Common myeloid progenitor, CD34-positive (primary cell): ENCODE measurements around the gene NALCN.
A peak's percentile ranks its signal among the peaks of the same experiment; 100 is the strongest.

Source experiments
- CTCF ChIA-PET: fragments of 350-600 bp; sonication (Branson Sonifier 250); formaldehyde crosslinking; loops from one replicate; lab custom pipeline; 2021; ENCODE audit warnings: antibody characterized with exemption; lab: Charles Lee
- POLR2A ChIA-PET: fragments of 350-600 bp; sonication (Branson Sonifier 250); formaldehyde crosslinking; loops from one replicate; lab custom pipeline; 2021; ENCODE audit warnings: antibody characterized with exemption; lab: Charles Lee
- DNase-seq, 3 donors: peaks; one replicate each; pipeline versions ENCODE4 v3.0.0 to v3.0.0-alpha.2; 2013
- H3K27ac ChIP-seq, 2 experiments: 1 replicate in 1 of 2; 2 replicates in 1 of 2; pipeline ENCODE4 v1.7.0; 2013; ENCODE audit warnings: inconsistent platforms in 2 of 2, low read length in 2 of 2, mild to moderate bottlenecking in 2 of 2, low read depth in 1 of 2, moderate library complexity in 1 of 2; ENCODE audit not compliant: severe bottlenecking in 2 of 2, insufficient read depth in 1 of 2, poor library complexity in 1 of 2
- H3K27me3 ChIP-seq, 5 experiments: replicated peaks in 2 of 5; 1 replicate in 3 of 5; 2 replicates in 2 of 5; pipeline versions ENCODE4 v1.6.1 to v1.7.0; 2013; ENCODE audit warnings: low read length in 4 of 5, mild to moderate bottlenecking in 2 of 5, moderate library complexity in 2 of 5, inconsistent platforms in 1 of 5; ENCODE audit not compliant: insufficient read depth in 5 of 5, control insufficient read depth in 4 of 5
- H3K36me3 ChIP-seq, 4 experiments: 1 replicate in 2 of 4; 2 replicates in 2 of 4; pipeline versions ENCODE4 v1.6.1 to v1.7.0; 2013; ENCODE audit warnings: low read length in 3 of 4, control low read depth in 1 of 4, mild to moderate bottlenecking in 1 of 4; ENCODE audit not compliant: control insufficient read depth in 4 of 4, insufficient read depth in 4 of 4
- H3K4me1 ChIP-seq, 4 experiments: 1 replicate in 3 of 4; 2 replicates in 1 of 4; pipeline versions ENCODE4 v1.6.1 to v1.7.1; 2013; ENCODE audit warnings: low read length in 3 of 4, mild to moderate bottlenecking in 3 of 4, control low read depth in 1 of 4, inconsistent platforms in 1 of 4, moderate library complexity in 1 of 4; ENCODE audit not compliant: control insufficient read depth in 4 of 4, insufficient read depth in 4 of 4; ENCODE audit errors: control extremely low read depth in 1 of 4
- H3K4me3 ChIP-seq, 7 experiments: 1 replicate in 4 of 7; 2 replicates in 3 of 7; pipeline versions ENCODE4 v1.5.1 to v1.7.0; 2013; ENCODE audit warnings: mild to moderate bottlenecking in 7 of 7, low read length in 6 of 7, moderate library complexity in 6 of 7, inconsistent platforms in 2 of 7, low read depth in 2 of 7, control low read depth in 1 of 7; ENCODE audit not compliant: insufficient read depth in 4 of 7, control insufficient read depth in 1 of 7; ENCODE audit errors: extremely low read depth in 1 of 7
- H3K9me3 ChIP-seq, 5 experiments: 1 replicate in 4 of 5; 2 replicates in 1 of 5; pipeline versions ENCODE4 v1.6.1 to v1.7.1; 2013; ENCODE audit warnings: low read length in 4 of 5, mild to moderate bottlenecking in 2 of 5, inconsistent platforms in 1 of 5, low read depth in 1 of 5, moderate library complexity in 1 of 5; ENCODE audit not compliant: control insufficient read depth in 4 of 5, insufficient read depth in 2 of 5; ENCODE audit errors: control extremely low read depth in 1 of 5
- WGBS: methylation state at CpG from one replicate; pipeline ENCODE4 v1.1.5; 2013; ENCODE audit not compliant: insufficient coverage; 5-methylcytosine and 5-hydroxymethylcytosine counted together

NALCN gene

DNA sequence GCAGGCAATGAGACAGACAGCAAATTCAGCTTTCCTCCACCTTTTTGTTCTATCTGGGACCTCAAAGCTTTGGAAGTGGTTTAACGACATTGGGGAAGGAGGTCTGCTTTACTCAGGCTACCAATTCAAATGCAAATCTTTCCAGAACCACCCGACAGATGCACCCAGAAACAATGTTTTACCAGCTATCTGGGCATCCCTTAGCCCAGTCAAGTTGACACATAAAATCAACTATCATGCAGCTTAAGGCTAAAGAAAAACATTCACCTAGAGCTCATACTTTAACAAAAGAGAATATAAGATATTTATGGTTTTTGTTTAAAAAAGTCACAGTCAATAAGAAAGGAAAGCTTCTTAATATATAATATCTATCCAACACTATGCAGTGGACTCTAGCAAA, 246.0 kb downstream of the NALCN start:
- no peak overlapping the region for H3K4me3 ChIP-seq
- no peak overlapping the region for H3K27ac ChIP-seq
- ChIA-PET CTCF (no interaction called here), POLR2A (no interaction called here)
- DNase-seq = no peak
- H3K4me1 ChIP-seq = no peaks in the 10 kb centered on the region
- no peaks in the 10 kb centered on the region for H3K36me3 ChIP-seq
- no peaks in the 10 kb centered on the region for H3K27me3 ChIP-seq
- WGBS = 50% methylated on average over 1 of the region's 2 CpGs
- no peaks in the 10 kb centered on the region for H3K9me3 ChIP-seq

- no peaks in the 10 kb centered on the region for H3K9me3 ChIP-seq
- no peak for DNase-seq
- H3K36me3 ChIP-seq = no peaks in the 10 kb centered on the region
- ChIA-PET POLR2A (no interaction called here), CTCF (interaction anchor here (0.5 kb wide), 1 partner anchor 1565 kb away, joined by 3 read pairs; no protein-coding TSS in a partner anchor)
- no peaks in the 10 kb centered on the region for H3K4me1 ChIP-seq
- peaks cover 3 to 22% (median 7%) of the 10 kb centered on the region in 5 experiments for H3K27me3 ChIP-seq
- H3K4me3 ChIP-seq = no peak overlapping the region
- no peak overlapping the region for H3K27ac ChIP-seq
- 0% methylated on average over 1 of the region's 1 CpG for WGBS
Measured at GRCh38 chr13:101157261-101157660, 259.0 kb downstream of the NALCN start.

DNA sequence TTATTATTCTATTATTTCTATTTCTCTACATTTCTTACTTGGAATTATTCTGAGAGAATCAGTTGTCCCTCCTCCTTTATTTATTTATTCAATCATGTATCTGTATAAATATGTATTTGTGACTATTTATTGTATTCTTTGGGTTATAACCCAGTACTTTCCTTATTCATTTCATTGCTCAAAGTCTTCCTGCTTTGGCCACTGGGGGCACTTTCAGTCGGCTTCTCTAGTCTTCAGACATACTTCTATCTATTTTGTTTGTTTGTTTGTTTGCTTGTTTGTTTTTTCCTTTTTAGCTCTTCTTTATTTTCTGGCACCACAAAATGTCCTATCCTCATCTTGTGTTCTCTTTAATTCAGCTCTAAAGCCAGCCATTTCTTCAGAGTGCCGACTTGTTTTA, 260.4 kb downstream of the NALCN start:
- H3K27ac ChIP-seq = no peak overlapping the region
- H3K36me3 ChIP-seq = no peaks in the 10 kb centered on the region
- no peak for DNase-seq
- no peaks in the 10 kb centered on the region for H3K4me1 ChIP-seq
- CTCF ChIA-PET = interaction anchor here (1.2 kb wide), 1 partner anchor 10 kb away, joined by 6 read pairs; no protein-coding TSS in a partner anchor
- H3K9me3 ChIP-seq = no peaks in the 10 kb centered on the region
- H3K4me3 ChIP-seq = no peak overlapping the region
- POLR2A ChIA-PET = no interaction called here
- WGBS = 100% methylated on average over 1 of the region's 2 CpGs
- H3K27me3 ChIP-seq = peaks cover 5 to 31% (median 11%) of the 10 kb centered on the region in 5 experiments

DNA sequence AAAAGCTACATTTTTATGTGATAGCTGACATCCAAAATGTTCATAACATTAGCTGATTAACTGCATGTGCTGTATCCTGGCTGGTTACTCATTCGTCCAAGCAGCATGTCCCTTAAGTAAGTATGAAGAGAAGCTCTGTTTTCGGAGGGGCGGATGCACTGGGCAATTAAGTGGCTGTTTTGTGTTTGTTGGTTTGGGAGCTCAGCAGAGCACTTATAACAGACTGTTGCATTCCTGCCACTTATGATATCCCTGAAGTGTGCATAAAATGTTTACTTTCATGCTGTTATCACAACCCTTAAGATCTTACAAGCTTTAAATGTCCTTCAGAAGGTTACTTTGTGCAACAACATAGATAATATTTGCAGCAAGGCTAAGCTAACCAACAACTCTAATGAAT, 264.1 kb downstream of the NALCN start:
- Histone ChIP-seq H3K36me3 (no peaks in the 10 kb centered on the region), H3K4me1 (no peaks in the 10 kb centered on the region), H3K27me3 (peaks cover 5 to 38% (median 13%) of the 10 kb centered on the region in 5 experiments), H3K27ac (no peak overlapping the region), H3K4me3 (no peak overlapping the region), H3K9me3 (no peaks in the 10 kb centered on the region)
- no peak for DNase-seq
- 67% methylated on average over 1 of the region's 3 CpGs for WGBS
- ChIA-PET POLR2A (no interaction called here), CTCF (no interaction called here)

- POLR2A ChIA-PET = no interaction called here
- Histone ChIP-seq H3K27ac (no peak overlapping the region), H3K9me3 (no peaks in the 10 kb centered on the region), H3K27me3 (peaks cover 5 to 37% (median 13%) of the 10 kb centered on the region in 5 experiments), H3K4me3 (no peak overlapping the region), H3K36me3 (no peaks in the 10 kb centered on the region), H3K4me1 (no peaks in the 10 kb centered on the region)
- peak in 1 of 3 donors; percentile 3 for DNase-seq
- CTCF ChIA-PET = no interaction called here
- 39% methylated on average over 5 of the region's 7 CpGs for WGBS
Measured at GRCh38 chr13:101150998-101151397, 265.3 kb downstream of the NALCN start.

DNA sequence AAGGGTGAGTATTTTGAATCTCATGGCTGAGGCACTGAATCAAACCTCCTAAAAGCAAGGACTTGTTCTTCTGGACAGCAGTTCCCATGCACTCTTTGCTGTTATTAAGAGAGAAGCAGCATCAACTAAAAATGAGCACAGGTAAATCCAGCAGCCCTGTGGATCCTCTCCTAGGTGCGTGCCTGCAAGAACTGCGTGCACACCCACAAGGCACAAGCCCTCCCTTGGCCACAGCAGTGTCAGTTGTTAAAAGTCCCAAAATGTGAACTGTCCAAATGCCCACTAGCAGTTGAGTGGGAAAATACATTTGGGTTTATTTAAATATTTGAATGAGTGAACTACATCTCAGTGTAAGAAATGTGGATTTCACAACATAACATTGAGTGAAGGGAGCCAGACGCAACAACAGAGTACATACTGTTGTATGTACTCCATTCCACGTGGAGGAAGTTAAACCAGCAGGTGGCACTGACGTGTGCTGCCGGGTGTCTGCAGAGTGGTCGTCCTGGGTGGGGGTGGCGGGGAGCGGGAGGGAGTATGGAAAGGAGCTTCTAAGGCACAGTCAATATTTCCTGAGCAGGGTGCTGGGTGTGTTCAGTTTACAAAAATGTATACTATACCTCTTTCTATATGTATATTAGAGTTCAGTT, 266.4 kb downstream of the NALCN start:
- Histone ChIP-seq H3K4me1 (no peaks in the 10 kb centered on the region), H3K27ac (no peak overlapping the region), H3K4me3 (no peak overlapping the region), H3K9me3 (no peaks in the 10 kb centered on the region), H3K27me3 (peaks cover 5 to 37% (median 16%) of the 10 kb centered on the region in 5 experiments), H3K36me3 (no peaks in the 10 kb centered on the region)
- no peak for DNase-seq
- POLR2A ChIA-PET = no interaction called here
- WGBS = 13% methylated on average over 3 of the region's 9 CpGs
- CTCF ChIA-PET = no interaction called here

DNA sequence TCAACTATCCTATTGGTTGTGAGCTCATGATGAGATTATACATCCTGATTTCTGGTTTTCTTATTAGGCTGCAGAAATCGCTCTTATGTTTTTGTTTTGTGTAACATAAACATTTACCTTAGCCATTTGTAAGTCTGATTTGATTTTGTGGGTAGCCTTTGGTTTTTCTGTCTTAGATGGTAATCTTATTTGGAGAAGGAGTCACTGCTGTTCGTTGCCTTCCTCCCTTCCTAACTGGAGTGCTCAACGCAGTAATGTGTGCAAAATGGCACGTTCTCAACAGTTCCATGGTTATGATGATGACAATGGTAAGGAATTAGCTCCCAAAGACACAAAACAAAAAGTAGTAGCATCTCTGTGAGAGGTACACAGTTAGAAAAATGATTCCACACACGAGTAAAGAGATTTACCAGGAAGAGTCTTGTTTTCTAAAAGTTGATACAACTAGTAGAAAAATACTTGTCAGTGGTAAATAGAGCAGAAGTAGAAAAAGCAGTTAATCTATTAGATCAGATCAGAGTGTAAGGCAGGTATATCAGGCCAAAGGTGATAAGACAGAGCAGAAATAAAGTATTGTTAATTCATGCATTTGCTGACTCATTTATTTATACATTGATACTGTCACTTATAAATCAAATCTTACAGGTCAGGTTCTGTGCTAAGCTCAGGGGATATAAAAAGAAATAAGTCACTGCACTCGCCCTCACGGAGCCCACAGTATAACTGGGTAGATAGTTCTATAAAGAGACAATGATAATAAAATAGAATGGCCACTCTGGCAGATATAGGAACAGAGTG, 270.0 kb downstream of the NALCN start:
- Histone ChIP-seq H3K4me1 (no peaks in the 10 kb centered on the region), H3K27me3 (peaks cover 4 to 16% (median 10%) of the 10 kb centered on the region in 5 experiments), H3K9me3 (no peaks in the 10 kb centered on the region), H3K4me3 (no peak overlapping the region), H3K36me3 (no peaks in the 10 kb centered on the region), H3K27ac (no peak overlapping the region)
- ChIA-PET CTCF (interaction anchor here (0.6 to 2.0 kb wide), 3 partner anchors 9 to 45 kb away, joined by 3 to 6 read pairs (median 3); no protein-coding TSS in a partner anchor), POLR2A (interaction anchor here (0.6 kb wide), 1 partner anchor 9 kb away, joined by 3 read pairs; no protein-coding TSS in a partner anchor)
- no peak for DNase-seq
- WGBS = 83% methylated on average over 3 of the region's 7 CpGs
